Muscle layer of colon (tissue), 2 donors: Measurements from ENCODE around the gene PPP1R13B.

Experiments used
- H3K27ac ChIP-seq: one replicate; pipeline ENCODE4 v1.7.0; 2013; ENCODE audit warnings: low read depth, mild to moderate bottlenecking, low read length, moderate library complexity
- H3K27me3 ChIP-seq, 2 donors: one replicate each; pipeline ENCODE4 v1.7.0; 2013; ENCODE audit warnings: low read length in 2 of 2, mild to moderate bottlenecking in 2 of 2; ENCODE audit not compliant: insufficient read depth in 2 of 2, control insufficient read depth in 1 of 2
- H3K36me3 ChIP-seq: one replicate; pipeline ENCODE4 v1.7.0; 2013; ENCODE audit warnings: mild to moderate bottlenecking, low read length; ENCODE audit not compliant: insufficient read depth
- H3K4me1 ChIP-seq: one replicate; pipeline ENCODE4 v1.7.0; 2013; ENCODE audit warnings: mild to moderate bottlenecking, low read length; ENCODE audit not compliant: insufficient read depth
- H3K4me3 ChIP-seq, 2 donors: one replicate each; pipeline ENCODE4 v1.7.0; 2013; ENCODE audit warnings: low read length in 2 of 2, low read depth in 1 of 2, mild to moderate bottlenecking in 1 of 2, moderate library complexity in 1 of 2
- H3K9ac ChIP-seq: one replicate; pipeline ENCODE4 v1.7.0; 2013; ENCODE audit warnings: low read length
- H3K9me3 ChIP-seq: one replicate; pipeline ENCODE4 v1.7.0; 2013; ENCODE audit warnings: mild to moderate bottlenecking, low read length
- donor health status: abdominal sarcoma.
- donor health status: Adenocarcinoma of cecum.

The PPP1R13B gene

DNA sequence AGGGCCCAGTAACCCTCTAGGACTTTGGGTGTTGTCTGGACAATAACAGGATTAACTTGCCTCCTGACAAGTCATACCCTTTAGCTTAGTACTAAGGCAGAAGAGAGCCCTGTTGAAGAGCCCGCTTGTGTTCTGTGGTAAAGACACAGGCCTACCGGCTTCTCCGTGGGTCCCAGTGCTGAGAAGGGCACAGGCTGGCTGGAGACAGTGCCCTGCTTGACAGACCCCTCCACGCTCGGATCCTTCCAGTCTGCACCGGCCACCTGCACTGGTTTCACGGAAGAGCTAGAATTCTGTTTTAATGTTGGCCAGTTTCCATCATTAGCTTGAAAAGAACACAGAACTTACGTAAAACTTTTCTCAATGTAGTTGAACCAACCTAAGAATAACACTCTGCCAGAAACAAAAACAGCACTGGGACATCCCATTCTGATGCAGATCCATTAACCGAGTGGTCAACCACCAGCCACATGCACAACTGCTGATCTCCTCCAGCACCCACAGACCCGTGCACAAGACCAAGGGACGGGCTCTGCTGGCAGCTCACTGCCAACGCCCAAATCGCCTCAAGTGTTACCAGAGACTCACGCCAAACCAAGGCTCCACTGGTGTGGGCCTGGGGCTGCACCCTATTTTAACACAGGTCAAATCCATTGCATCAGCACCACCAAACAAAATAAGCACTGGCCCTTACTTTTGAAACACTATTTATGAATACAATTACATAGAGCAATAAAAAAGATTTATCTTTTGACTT is 104.7 kb downstream of the PPP1R13B start:
- Histone ChIP-seq H3K36me3 (peaks cover 6% of the 10 kb centered on the region), H3K9ac (no peak overlapping the region), H3K9me3 (no peaks in the 10 kb centered on the region), H3K27me3 (no peaks in the 10 kb centered on the region), H3K4me1 (no peaks in the 10 kb centered on the region), H3K27ac (no peak overlapping the region), H3K4me3 (no peak overlapping the region)

DNA sequence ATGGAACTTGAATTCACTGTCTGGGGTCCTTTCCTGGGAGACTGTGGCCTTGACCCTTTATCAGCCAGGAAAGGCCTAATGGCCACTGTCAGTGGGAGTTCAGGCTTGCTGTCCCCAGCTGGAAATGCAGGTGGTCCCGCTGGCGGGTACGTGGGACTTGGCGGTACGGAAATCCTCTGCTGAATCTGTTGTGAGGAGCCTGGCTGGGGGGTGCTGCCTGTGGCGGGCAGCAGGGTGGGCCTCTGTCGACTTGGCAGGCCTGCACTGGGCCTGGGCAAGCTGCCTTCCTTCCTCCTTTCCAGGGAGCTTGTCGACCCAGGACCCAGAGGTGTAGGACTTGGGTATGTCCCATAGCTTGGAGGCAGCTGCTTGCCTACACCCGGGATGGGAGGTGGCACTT is 105.5 kb downstream of the PPP1R13B start:
- no peaks in the 10 kb centered on the region for H3K9me3 ChIP-seq
- H3K27ac ChIP-seq, result no peak overlapping the region
- H3K36me3 ChIP-seq, result peaks cover 6% of the 10 kb centered on the region
- H3K27me3 ChIP-seq, result no peaks in the 10 kb centered on the region
- H3K9ac ChIP-seq, result no peak overlapping the region
- H3K4me1 ChIP-seq, result peaks cover under 1% of the 10 kb centered on the region
- H3K4me3 ChIP-seq, result no peak overlapping the region

DNA sequence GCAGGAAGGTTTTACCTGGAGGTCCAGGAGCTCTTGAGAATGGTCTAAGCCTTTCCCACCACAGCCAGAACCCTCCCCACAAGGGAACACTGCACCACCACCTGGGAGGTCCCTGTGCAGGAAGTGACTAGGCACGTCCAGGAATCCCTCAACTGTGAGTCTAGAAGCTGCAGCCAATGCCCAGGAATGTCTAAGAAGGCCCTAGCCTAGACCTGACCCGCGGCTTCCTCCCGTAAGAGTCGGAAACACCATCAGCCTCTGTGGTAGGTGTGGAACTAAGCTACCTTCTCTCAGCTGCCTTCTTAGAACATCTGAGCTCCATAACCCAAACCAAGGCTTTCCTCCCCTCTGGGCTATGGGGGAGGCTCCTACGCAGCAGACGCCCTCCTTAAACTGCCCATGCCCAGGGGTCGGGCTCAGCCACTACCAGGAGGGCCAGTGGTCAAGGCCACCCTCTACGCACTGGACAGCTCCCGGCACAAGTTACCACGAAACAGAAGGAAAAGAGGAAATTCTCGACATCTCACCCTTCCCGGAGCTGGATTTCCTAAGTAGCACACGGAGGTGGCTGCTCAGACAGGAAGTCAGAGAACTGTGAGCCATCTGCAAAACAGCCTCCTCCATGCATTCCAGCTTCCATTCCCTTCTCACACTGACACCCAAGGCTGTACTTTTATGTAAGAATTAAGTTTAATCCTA is 106.2 kb downstream of the PPP1R13B start:
- Histone ChIP-seq H3K9ac (no peak overlapping the region), H3K4me3 (no peak overlapping the region), H3K36me3 (peaks cover 6% of the 10 kb centered on the region), H3K9me3 (no peaks in the 10 kb centered on the region), H3K4me1 (peaks cover 7% of the 10 kb centered on the region), H3K27me3 (no peaks in the 10 kb centered on the region), H3K27ac (no peak overlapping the region)

DNA sequence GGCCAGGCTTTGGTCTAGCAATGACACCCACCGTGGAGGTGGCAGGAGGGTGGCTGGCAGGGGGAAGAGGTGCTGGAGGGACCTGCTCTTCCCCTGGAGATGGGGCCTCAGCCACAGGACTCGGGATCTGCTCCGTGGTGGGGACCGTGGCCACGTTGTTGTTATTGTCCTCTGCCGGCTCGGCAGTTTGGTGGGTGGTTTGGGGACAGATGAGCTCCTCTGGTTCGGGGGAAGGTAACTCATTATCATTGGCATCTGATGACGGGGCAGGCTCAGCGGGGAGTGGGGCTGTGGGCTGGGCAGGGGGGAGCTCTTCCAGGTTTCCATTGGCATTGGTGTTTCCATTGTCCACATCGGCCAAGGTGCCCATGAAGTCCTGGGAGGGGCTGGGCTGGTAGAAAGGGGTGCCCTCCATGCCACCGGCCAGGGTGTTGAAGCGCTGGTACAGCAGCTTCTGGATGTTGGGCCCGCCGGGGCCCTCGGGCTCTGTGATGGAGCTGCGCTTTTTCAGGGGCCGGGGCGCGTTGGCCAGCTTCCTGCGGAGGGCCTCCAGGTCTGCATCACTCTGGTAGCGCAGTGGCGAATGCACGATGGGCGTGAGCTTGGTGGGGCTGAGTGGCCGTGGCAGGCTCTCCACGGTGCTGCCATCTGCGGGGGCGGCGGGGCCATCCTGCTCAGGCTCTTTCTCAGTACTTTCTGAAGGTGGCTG is 107.4 kb downstream of the PPP1R13B start:
- Histone ChIP-seq H3K4me1 (peaks cover 14% of the 10 kb centered on the region), H3K27me3 (no peaks in the 10 kb centered on the region), H3K27ac (no peak overlapping the region), H3K4me3 (no peak overlapping the region), H3K36me3 (peaks cover 8% of the 10 kb centered on the region), H3K9ac (no peak overlapping the region), H3K9me3 (no peaks in the 10 kb centered on the region)

DNA sequence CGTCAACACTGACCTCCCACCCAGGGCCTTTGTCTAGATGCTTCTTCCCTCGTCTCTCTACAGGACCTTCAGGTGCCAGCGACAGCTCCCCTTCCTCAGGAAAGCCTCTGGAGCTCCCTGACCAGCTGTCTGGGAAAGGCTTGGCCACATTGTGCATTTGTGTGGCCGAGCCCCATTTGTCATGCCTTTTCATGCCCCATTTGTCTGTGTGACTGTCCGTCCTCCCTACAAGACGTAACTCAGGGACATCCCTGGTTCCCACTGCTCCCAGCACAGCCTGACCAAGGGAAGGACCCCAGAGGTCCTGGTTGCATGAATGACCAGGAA is 107.9 kb downstream of the PPP1R13B start:
- Histone ChIP-seq H3K4me1 (peaks cover 14% of the 10 kb centered on the region), H3K4me3 (no peak overlapping the region), H3K9me3 (no peaks in the 10 kb centered on the region), H3K36me3 (peaks cover 13% of the 10 kb centered on the region), H3K27ac (no peak overlapping the region), H3K9ac (no peak overlapping the region), H3K27me3 (no peaks in the 10 kb centered on the region)

DNA sequence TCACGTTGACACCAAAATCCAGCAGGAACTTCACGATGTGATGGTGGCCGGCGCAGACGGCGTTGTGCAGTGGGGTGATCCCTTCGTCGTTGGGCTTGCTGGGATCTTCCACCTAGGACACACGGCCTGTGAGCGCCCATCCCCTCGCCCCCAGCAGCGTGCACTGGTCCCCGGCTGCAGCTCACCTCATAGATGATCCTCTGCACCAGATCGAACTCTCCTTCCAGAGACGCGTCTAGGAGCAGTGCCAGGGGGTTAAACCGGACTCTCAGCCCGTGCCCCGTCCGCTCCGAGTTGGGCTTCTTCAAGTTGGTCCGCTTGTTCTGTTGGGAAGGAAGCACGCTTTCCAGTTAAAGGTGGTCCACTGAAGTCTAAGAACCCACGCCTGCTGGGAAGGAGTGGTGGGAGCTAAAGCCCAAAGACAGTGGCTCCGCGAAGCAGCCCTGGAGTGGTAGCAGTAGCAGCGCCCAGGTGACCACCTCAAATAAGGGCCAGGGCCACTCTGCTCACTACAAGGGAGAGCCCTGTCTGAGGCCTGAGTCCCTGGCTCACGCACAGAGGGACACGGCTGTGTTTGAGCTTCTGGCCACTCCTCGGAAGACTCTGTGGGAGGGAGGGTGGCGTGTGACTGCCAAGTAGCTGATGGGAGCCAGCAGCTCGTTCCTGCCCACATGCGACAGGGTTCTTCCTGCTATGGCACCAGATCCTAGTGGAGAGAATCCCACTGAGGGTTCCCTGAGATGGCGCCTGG is 108.5 kb downstream of the PPP1R13B start:
- H3K27me3 ChIP-seq, result no peaks in the 10 kb centered on the region
- no peaks in the 10 kb centered on the region for H3K9me3 ChIP-seq
- no peak overlapping the region for H3K27ac ChIP-seq
- H3K9ac ChIP-seq, result no peak overlapping the region
- H3K36me3 ChIP-seq, result peaks cover 15% of the 10 kb centered on the region
- peaks cover 14% of the 10 kb centered on the region for H3K4me1 ChIP-seq
- H3K4me3 ChIP-seq, result no peak overlapping the region

DNA sequence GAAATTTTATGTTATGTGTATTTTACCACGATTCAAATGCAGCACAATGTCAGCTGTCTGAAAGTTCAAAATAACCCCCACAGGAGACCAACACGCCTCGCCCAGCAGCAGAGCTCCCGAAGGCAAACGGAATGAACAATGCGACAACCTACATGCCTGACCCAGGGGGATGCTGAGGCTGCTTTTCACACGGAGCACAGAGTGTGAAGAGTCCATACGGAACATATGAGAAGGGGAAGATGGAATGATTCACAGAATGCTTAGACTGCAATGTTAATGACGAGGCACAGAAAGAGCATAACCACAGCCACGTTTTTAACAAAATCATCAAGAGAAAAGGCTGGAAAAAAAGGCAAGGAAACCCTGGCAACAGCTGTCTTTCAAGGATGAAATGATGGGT is 109.2 kb downstream of the PPP1R13B start:
- Histone ChIP-seq H3K4me3 (no peak overlapping the region), H3K4me1 (peaks cover 14% of the 10 kb centered on the region), H3K27me3 (no peaks in the 10 kb centered on the region), H3K9me3 (no peaks in the 10 kb centered on the region), H3K27ac (no peak overlapping the region), H3K36me3 (peaks cover 18% of the 10 kb centered on the region), H3K9ac (no peak overlapping the region)

DNA sequence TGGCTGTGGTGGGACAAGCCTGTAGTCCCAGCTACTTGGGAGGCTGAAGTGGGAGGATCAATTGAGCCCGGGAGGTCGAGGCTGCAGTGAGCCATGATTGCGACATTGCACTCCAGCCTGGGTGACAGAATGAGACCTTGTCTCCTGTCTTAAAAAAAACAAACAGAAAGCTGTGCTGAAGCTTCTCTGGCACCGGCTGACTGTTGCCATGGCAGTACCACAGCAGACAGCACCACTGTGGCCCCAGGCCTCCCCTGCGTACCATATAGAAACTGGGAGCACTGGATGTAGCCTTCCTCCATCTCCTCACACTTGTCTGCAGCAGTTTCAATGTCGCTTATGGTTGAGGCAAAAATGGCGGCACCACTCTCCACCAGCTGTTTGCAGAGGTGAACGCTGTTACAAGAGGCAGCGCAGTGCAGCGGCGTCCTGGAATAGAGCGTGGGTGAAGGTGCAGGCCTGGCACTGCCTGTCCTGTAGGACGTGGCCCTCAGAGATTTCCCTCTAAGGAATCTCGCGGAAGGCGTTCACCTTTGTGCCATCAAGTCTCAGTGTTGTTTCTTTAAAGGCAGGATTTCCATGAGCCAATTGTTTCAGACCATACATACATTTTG is 109.8 kb downstream of the PPP1R13B start:
- Histone ChIP-seq H3K27ac (no peak overlapping the region), H3K36me3 (peaks cover 25% of the 10 kb centered on the region)

DNA sequence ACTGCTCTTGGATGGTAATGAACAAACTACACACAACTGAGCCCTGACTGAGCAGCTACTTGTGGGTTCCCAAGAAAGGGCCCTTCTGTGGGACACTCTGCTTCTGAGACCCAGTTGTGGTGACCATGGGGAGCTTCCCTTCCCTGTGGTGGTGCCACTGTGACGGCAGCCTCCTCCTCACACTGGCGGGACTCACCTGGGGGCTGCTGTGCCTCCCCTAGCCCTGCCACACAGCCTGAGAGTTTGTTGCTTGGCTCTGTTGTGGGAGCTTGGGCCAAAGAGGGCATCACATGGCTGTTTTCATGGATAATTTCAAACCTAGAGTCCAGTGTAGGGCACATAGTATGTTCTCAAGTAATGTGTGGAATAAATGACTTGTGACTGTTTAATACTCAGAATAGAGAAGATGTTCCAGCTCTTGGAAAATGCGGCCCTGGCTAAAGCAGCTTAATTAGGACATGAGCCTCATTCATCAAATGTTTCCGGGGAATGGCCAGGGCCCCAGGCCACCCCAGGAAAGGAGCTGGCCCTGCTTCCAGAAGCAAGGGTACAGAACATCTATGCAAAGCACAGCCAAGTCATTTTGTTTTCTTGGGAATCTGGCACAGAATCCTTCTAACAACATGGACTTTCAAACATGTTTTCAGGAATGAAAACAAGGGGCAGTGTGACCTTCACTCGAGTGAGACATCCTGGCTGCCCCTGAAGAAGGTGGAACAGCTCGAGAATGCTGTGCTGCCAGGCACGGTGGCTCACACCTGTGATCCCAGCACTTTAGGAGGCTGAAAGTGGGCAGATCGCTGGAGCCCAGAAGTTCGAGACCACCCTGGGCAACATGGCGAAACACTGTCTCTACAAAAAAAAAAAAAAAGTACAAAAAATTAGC is 110.6 kb downstream of the PPP1R13B start:
- H3K36me3 ChIP-seq, result peaks cover 32% of the 10 kb centered on the region
- peaks cover 14% of the 10 kb centered on the region for H3K4me1 ChIP-seq
- no peaks in the 10 kb centered on the region for H3K27me3 ChIP-seq
- no peaks in the 10 kb centered on the region for H3K9me3 ChIP-seq
- no peak overlapping the region for H3K4me3 ChIP-seq
- no peak overlapping the region for H3K9ac ChIP-seq
- H3K27ac ChIP-seq, result no peak overlapping the region

More for the DNA sequence above, 109.8 kb downstream of the PPP1R13B start:
- H3K9me3 ChIP-seq, result no peaks in the 10 kb centered on the region
- H3K4me3 ChIP-seq, result no peak overlapping the region
- H3K4me1 ChIP-seq, result peaks cover 14% of the 10 kb centered on the region
- H3K9ac ChIP-seq, result no peak overlapping the region
- H3K27me3 ChIP-seq, result no peaks in the 10 kb centered on the region

DNA sequence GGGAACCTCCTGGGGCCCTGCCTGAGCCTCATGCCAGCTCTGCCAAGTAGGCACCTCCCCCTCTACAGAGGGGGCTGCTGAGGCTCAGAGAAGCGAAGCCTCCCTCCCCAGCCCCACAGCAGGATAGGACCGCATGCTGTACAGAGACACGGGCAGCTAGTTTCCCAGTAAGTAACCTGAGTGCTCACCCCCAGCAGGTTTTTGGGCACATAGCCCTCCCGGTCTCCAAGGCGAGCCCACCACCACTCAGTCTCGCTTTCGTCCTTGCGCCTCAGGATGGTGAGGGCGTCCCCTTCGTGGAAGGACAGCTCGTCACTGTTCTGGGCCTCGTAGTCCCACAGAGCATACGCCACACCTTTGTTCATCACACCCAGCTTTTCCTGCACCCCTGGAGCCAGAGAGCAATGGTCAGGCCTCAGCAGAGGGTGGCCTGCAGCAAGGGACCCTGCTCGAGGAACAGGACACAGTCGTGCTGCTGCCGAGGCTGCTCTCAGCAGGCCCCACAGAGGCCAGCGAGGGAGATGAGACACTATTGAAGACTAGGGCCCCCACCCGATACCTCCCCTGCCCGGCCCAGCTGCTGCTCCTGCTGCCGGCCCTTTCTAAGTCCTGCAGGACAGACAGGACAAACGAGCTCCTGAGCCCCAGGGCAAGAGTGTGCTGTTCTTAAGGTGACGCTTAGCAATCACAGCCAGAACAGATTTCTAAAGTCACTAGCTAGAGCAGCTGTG is 111.4 kb downstream of the PPP1R13B start:
- peaks cover 28% of the 10 kb centered on the region for H3K36me3 ChIP-seq
- H3K4me1 ChIP-seq, result peaks cover 14% of the 10 kb centered on the region
- H3K27ac ChIP-seq, result no peak overlapping the region
- H3K9ac ChIP-seq, result no peak overlapping the region
- no peak overlapping the region for H3K4me3 ChIP-seq
- H3K9me3 ChIP-seq, result no peaks in the 10 kb centered on the region
- no peaks in the 10 kb centered on the region for H3K27me3 ChIP-seq
